HFFc6 (cell line): Measurements from ENCODE around the gene ANKRD17. TPM values are rescaled to one million over a fixed set of nuclear protein-coding genes. Genes with fewer than 3 reads are reported as not detected.
A peak's percentile ranks its signal among the peaks of the same experiment; 100 is the strongest.

Experiments used
- DNase-seq: peaks from one replicate; pipeline ENCODE4 v3.0.0-alpha.2; 2018
- H3K27ac Mint-ChIP-seq: 2 replicates; pipeline ENCODE4 v1.8.0; 2020; ENCODE audit warnings: mild to moderate bottlenecking, mixed read lengths
- H3K27me3 Mint-ChIP-seq: 2 replicates; pipeline ENCODE4 v1.8.0; 2021; ENCODE audit warnings: mild to moderate bottlenecking, moderate library complexity, mixed read lengths; ENCODE audit not compliant: insufficient read depth
- H3K36me3 Mint-ChIP-seq: 2 replicates; pipeline ENCODE4 v1.8.0; 2021; ENCODE audit warnings: low read depth, mixed read lengths
- H3K4me1 Mint-ChIP-seq: 2 replicates; pipeline ENCODE4 v1.8.0; 2020; ENCODE audit warnings: low read depth, mixed read lengths
- H3K4me3 Mint-ChIP-seq: 2 replicates; pipeline ENCODE4 v1.8.0; 2020; ENCODE audit warnings: mild to moderate bottlenecking, moderate library complexity, mixed read lengths
- H3K9me3 Mint-ChIP-seq: 2 replicates; pipeline ENCODE4 v1.8.0; 2020; ENCODE audit warnings: mild to moderate bottlenecking, mixed read lengths
- CTCF ChIP-seq: fragments of 200-600 bp; sonication (generic); IDR thresholded peaks from 2 replicates; pipeline ENCODE4 v1.5.0; 2021; ENCODE audit warnings: antibody characterized with exemption, mild to moderate bottlenecking
- total RNA-seq, 6 experiments: library from RNA; stranded (reverse); fragmentation: NEBNext Ultra II Directional; extraction: Animal tissue kit (Norgen Biotek cat#: 25700); gene quantifications; 2 replicates in 1 of 6; 3 replicates in 5 of 6; pipeline ENCODE4 v1.2.3, GENCODE V29; 2021

The ANKRD17 gene
- total RNA-seq, 6 experiments from 2014 or later: 51.7 to 61.0 (median 56.4) TPM

- H3K27me3 Mint-ChIP-seq: no peaks in the 10 kb centered on the region
- DNase-seq: no peak
- peaks cover 41% of the 10 kb centered on the region for H3K36me3 Mint-ChIP-seq
- peaks cover 6% of the 10 kb centered on the region; the same call in 1 of the 2 replicates for H3K4me1 Mint-ChIP-seq
- no peak for TF ChIP-seq CTCF
- H3K4me3 Mint-ChIP-seq: no peak overlapping the region
- H3K9me3 Mint-ChIP-seq: no peaks in the 10 kb centered on the region
- H3K27ac Mint-ChIP-seq: peak overlapping the region; percentile 47
Observed at GRCh38 chr4:73139991-73140390, 118.6 kb downstream of the ANKRD17 start.

DNA sequence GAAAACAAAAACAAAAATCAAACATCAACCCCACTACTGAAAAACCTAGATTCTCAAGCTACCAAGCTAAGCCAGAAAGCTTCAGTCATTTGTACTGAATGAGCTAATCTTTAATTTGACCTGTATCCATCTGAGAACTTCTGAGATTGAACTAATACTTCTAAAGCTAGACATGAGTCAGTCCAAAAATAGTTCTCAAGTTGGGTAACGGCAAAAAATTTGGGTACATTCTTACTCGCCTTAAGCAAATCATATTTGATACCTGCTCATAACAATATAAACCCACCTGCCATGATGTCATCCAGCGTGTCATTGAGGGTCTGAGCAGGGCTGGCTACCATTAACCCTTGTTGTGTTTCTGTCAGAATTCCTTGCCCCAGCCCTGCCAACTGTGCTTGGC, 119.4 kb downstream of the ANKRD17 start:
- Mint-ChIP-seq H3K27ac (no peak overlapping the region; the same call in 1 of the 2 replicates), H3K9me3 (no peaks in the 10 kb centered on the region), H3K4me3 (no peak overlapping the region), H3K4me1 (peaks cover 6% of the 10 kb centered on the region; the same call in 1 of the 2 replicates), H3K27me3 (no peaks in the 10 kb centered on the region; the same call in 1 of the 2 replicates), H3K36me3 (peaks cover 41% of the 10 kb centered on the region)
- no peak for DNase-seq
- TF ChIP-seq CTCF: no peak

DNA sequence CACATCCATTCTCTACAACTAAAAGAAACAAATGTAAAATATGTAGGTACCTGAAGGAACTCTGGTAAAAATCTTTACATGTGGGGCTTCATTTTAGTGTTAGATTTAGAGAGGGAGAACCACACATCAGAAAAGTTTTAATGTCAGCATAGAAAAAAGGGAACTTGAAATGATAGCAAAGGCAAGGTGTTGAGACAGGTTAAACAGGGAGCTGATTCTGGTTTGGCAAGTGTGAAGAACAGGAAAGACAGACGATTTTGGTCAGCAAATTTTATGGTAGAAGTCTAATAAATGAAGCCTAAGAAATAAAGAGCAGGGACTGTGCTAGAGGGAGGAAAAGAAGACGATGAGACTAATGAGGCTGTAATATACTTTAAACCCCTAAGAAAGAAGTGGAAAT, 121.5 kb downstream of the ANKRD17 start:
- Mint-ChIP-seq H3K27me3 (no peaks in the 10 kb centered on the region; the same call in 1 of the 2 replicates), H3K4me1 (peaks cover 6% of the 10 kb centered on the region; the same call in 1 of the 2 replicates), H3K27ac (no peak overlapping the region), H3K9me3 (no peaks in the 10 kb centered on the region), H3K4me3 (no peak overlapping the region), H3K36me3 (peaks cover 32% of the 10 kb centered on the region)
- TF ChIP-seq CTCF: no peak
- no peak for DNase-seq

DNA sequence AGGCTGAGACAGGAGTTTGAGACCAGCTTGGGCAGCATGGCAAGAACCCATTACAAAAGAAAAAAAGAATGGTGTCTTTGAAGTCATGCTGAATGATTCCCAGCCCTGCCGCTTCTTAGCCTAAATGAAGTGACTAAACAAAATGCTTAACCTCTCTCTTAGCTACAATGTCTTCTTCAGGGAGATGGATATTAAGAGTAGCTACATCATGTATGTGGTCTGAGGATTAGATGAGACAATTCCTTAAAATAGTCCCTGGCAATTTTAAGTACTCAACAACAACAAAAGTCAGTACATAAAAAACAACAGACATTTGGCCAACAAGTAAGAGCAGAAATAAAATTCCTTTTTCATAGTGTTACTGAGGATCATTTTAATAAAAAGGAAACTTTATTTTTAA, 124.8 kb downstream of the ANKRD17 start:
- Mint-ChIP-seq H3K4me3 (no peak overlapping the region), H3K27me3 (no peaks in the 10 kb centered on the region; the same call in 1 of the 2 replicates), H3K27ac (no peak overlapping the region), H3K36me3 (peaks cover 13% of the 10 kb centered on the region), H3K9me3 (no peaks in the 10 kb centered on the region), H3K4me1 (no peaks in the 10 kb centered on the region)
- DNase-seq: no peak
- TF ChIP-seq CTCF: no peak

- Mint-ChIP-seq H3K9me3 (no peaks in the 10 kb centered on the region), H3K4me1 (no peaks in the 10 kb centered on the region), H3K4me3 (no peak overlapping the region), H3K27ac (no peak overlapping the region), H3K36me3 (peaks cover 9% of the 10 kb centered on the region; the same call in 1 of the 2 replicates), H3K27me3 (no peaks in the 10 kb centered on the region; the same call in 1 of the 2 replicates)
- no peak for DNase-seq
- no peak for TF ChIP-seq CTCF
Observed at GRCh38 chr4:73131281-73131680, 127.3 kb downstream of the ANKRD17 start.

DNA sequence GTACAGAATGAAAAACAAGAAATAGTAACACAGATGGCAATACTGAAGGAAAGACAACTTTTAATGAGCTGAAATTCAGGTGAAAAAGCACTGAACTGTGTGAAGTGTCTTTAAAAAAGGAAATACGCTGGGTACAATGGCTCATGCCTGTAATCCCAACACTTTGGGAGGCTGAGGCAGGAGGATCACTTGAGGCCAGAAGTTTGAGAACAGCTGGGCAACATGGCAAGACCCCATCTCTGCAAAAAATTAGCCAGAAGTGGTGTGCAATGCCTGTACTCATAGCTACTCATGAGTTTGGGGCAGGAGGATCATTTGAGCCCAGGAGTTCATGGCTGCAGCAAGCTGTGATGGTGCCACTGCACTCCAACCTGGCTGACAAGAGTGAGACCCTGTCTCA, 129.3 kb downstream of the ANKRD17 start:
- H3K27ac Mint-ChIP-seq: no peak overlapping the region
- H3K36me3 Mint-ChIP-seq: peaks cover 20% of the 10 kb centered on the region
- H3K9me3 Mint-ChIP-seq: no peaks in the 10 kb centered on the region
- no peaks in the 10 kb centered on the region for H3K4me1 Mint-ChIP-seq
- H3K27me3 Mint-ChIP-seq: no peaks in the 10 kb centered on the region
- DNase-seq: no peak
- H3K4me3 Mint-ChIP-seq: no peak overlapping the region
- no peak for TF ChIP-seq CTCF
